Measurements from ENCODE around the gene UBB. TPM values are rescaled to one million over a fixed set of nuclear protein-coding genes. Genes with fewer than 3 reads are reported as not detected.

The UBB gene
- total RNA-seq, 3 donors from 2014 or later (not counting 1 experiment from before 2014, with no cell fraction given) = 1,492 to 1,665 (median 1,530) TPM

DNA sequence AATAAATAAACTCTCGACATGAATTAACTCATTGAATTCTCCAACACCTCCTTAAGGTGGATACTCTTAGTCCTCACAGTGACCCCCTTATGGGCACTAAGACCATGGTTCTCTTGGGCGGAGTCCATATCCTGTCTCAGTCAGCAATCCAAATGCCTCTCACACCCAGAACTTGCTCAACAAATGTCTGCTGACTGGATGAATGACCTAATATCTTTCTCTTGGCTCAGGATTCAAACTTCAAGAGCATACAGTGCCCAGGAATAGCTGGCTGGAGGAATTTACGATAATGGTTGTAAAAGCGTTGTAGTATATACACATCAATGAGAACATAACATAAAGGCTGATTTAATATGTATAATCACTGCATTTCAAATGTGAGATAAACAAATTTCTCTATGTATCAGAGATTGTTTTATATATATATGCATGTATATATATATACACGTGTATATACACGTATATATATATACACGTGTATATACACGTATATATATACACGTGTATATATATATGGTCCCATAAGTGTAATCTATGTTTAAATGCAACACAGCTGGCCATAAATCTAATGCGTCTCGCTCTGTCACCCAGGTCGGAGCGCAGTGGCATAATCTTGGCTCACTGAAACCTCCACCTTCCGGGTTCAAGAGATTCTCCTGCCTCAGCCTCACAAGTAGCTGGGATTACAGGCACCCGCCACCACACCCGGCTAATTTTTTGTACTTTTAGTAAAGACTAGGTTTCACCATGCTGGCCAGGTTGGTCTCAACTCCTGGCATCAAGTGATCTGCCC is 6.5 kb upstream of the UBB start:
- Histone ChIP-seq H3K27me3 (ENCODE audit: control insufficient read depth, insufficient read depth, low read length) (no peaks in the 10 kb centered on the region), H3K4me3 (ENCODE audit: low read length) (no peak overlapping the region), H3K27ac (ENCODE audit: low read length) (no peak overlapping the region), H3K4me1 (ENCODE audit: control insufficient read depth, insufficient read depth, low read length) (no peaks in the 10 kb centered on the region), H3K9me3 (ENCODE audit: control insufficient read depth, insufficient read depth, low read length) (no peaks in the 10 kb centered on the region), H3K36me3 (ENCODE audit: control insufficient read depth, insufficient read depth, low read length) (no peaks in the 10 kb centered on the region)
- 90% methylated on average over 11 of the region's 16 CpGs for WGBS (ENCODE audit: insufficient coverage)
- no peak for DNase-seq
- intact Hi-C loops (cut with micrococcal nuclease) = no loop called here
- Mint-ChIP-seq H3K4me3 (no peak overlapping the region), H3K9me3 (no peaks in the 10 kb centered on the region), H3K27me3 (ENCODE audit: low read depth in 2 of 2) (no peaks in the 10 kb centered on the region), H3K27ac (no peak overlapping the region), H3K4me1 (no peaks in the 10 kb centered on the region), H3K36me3 (no peaks in the 10 kb centered on the region)
- TF ChIP-seq, protein P1, sequence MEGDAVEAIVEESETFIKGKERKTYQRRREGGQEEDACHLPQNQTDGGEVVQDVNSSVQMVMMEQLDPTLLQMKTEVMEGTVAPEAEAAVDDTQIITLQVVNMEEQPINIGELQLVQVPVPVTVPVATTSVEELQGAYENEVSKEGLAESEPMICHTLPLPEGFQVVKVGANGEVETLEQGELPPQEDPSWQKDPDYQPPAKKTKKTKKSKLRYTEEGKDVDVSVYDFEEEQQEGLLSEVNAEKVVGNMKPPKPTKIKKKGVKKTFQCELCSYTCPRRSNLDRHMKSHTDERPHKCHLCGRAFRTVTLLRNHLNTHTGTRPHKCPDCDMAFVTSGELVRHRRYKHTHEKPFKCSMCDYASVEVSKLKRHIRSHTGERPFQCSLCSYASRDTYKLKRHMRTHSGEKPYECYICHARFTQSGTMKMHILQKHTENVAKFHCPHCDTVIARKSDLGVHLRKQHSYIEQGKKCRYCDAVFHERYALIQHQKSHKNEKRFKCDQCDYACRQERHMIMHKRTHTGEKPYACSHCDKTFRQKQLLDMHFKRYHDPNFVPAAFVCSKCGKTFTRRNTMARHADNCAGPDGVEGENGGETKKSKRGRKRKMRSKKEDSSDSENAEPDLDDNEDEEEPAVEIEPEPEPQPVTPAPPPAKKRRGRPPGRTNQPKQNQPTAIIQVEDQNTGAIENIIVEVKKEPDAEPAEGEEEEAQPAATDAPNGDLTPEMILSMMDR (IDR thresholded peaks at IDR 0.05) = no peak
- ATAC-seq = no peak

DNA sequence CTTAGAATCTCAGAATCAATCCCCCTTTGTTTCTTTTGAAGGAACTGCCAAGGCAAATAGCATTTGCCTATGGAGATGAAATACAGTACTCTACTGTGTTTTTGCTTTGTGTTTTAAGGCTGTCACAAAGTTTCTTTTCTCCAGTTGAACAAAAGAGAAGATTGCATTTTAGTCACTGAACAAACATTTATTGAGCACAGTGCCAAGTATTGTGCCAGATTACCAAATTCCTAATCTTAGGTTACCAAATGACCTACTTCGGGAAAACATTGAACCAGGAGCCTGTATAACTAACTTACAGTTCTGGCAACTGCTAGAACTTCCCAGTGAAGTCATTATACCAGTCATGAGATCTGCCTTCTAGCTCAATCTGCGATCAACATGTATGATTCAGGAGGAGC is 3.0 kb upstream of the UBB start:
- H3K4me3 ChIP-seq (ENCODE audit: low read length) = no peak overlapping the region
- intact Hi-C loops (cut with micrococcal nuclease) = no loop called here
- WGBS (ENCODE audit: insufficient coverage) = 93% methylated on average over 2 of the region's 2 CpGs
- Mint-ChIP-seq H3K36me3 (peaks cover 12% of the 10 kb centered on the region), H3K27ac (no peak overlapping the region), H3K27me3 (ENCODE audit: low read depth in 2 of 2) (no peaks in the 10 kb centered on the region), H3K9me3 (no peaks in the 10 kb centered on the region), H3K4me1 (peaks cover 21 to 24% of the 10 kb centered on the region in 2 donors), H3K4me3 (no peak overlapping the region)
- TF ChIP-seq, protein P1 (IDR thresholded peaks at IDR 0.05) = no peak
- no peaks in the 10 kb centered on the region for H3K27me3 ChIP-seq (ENCODE audit: control insufficient read depth, insufficient read depth, low read length)
- no peak for ATAC-seq
- H3K36me3 ChIP-seq (ENCODE audit: control insufficient read depth, insufficient read depth, low read length) = peaks cover 10% of the 10 kb centered on the region
- peaks cover 20% of the 10 kb centered on the region for H3K4me1 ChIP-seq (ENCODE audit: control insufficient read depth, insufficient read depth, low read length)
- no peaks in the 10 kb centered on the region for H3K9me3 ChIP-seq (ENCODE audit: control insufficient read depth, insufficient read depth, low read length)
- H3K27ac ChIP-seq (ENCODE audit: low read length) = no peak overlapping the region
- no peak for DNase-seq

DNA sequence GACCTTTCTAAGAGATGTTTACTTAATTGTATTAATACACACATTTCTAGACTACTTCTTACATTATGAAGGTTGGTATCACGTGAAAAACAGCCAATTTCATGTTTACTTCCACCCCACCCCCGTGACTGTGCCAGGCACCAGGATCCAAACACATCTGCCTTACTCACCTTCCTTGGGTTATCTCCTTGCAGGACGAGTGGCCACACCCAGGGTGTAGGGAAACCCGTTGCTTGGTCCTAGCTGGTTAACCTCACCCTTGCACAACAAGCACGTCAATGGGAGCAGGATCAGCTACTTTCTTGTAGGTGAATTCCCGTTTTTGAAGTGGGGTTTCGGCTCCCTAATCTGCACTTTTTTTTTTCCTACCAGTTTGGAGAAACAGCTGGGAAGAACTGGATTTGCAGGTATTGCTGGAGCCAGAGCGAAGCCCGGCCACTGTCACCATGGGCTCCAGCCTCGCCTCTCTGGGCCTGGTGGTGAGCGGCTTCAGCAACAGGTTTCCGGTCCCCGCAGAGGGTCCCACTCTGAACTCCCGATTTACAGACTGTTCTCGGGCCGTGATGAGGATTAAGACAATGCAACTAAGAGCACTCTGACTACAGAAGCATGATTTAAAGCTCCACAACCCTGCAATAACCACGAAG is 2.1 kb upstream of the UBB start:
- TF ChIP-seq, protein P1 (IDR thresholded peaks at IDR 0.05) = no peak
- peaks cover 14% of the 10 kb centered on the region for H3K36me3 ChIP-seq (ENCODE audit: control insufficient read depth, insufficient read depth, low read length)
- ATAC-seq = no peak
- H3K27me3 Mint-ChIP-seq (ENCODE audit: low read depth in 2 of 2) = no peaks in the 10 kb centered on the region
- H3K4me3 ChIP-seq (ENCODE audit: low read length) = no peak overlapping the region
- intact Hi-C loops (cut with micrococcal nuclease) = no loop called here
- peaks cover 29 to 32% of the 10 kb centered on the region in 2 donors for H3K4me1 Mint-ChIP-seq
- peaks cover 22% of the 10 kb centered on the region for H3K4me1 ChIP-seq (ENCODE audit: control insufficient read depth, insufficient read depth, low read length)
- peaks cover 13% of the 10 kb centered on the region for H3K36me3 Mint-ChIP-seq
- 93% methylated on average over 17 of the region's 17 CpGs for WGBS (ENCODE audit: insufficient coverage)
- H3K27ac Mint-ChIP-seq = peak overlapping the region in 1 of 2 donors; percentile 99
- no peak for DNase-seq
- no peaks in the 10 kb centered on the region for H3K9me3 ChIP-seq (ENCODE audit: control insufficient read depth, insufficient read depth, low read length)
- H3K4me3 Mint-ChIP-seq = peak overlapping the region; percentile 21
- H3K9me3 Mint-ChIP-seq = no peaks in the 10 kb centered on the region
- H3K27ac ChIP-seq (ENCODE audit: low read length) = no peak overlapping the region
- H3K27me3 ChIP-seq (ENCODE audit: control insufficient read depth, insufficient read depth, low read length) = no peaks in the 10 kb centered on the region
